Fibroblast of the conjunctiva (primary cell): ENCODE data around the gene FGFBP2.

Experiments used
- DNase-seq: peaks from one replicate; pipeline ENCODE4 v3.0.0-alpha.2; 2010; ENCODE audit warnings: low read depth

The FGFBP2 gene

DNA sequence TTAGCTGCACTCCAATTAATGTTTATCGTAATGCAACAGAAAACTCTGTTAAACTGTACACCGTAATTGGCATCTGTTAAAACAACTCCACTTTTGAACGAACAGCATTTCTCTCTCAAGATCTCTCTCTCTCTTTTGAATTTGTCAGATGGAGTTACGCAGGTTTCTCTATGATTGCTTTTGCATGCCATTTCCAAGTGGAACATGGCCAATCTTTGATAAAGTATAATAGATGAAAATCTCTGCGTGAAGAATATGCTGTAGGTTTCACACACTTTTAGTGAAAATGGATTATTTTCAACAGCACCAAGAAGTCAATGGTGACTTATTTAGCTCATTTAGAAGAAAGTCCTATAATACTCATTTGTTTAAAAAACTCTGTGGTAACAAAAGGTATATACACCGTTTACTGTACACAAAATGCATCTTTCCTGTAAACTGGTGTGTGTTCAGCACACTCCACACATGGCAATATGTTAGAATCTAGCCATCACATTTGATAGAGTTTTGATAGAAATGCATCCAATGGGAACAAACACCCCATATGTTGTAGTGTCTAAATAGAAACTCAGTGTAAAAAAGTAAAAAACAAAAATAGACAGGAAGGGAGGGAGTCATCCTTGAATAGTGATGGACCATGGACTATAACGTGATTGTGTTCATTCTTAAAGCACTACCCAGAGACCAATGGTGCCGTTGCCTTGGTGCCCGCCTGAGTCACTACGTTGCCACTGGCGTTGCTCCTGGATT is 5.8 kb upstream of the FGFBP2 start:
- no peak for DNase-seq

DNA sequence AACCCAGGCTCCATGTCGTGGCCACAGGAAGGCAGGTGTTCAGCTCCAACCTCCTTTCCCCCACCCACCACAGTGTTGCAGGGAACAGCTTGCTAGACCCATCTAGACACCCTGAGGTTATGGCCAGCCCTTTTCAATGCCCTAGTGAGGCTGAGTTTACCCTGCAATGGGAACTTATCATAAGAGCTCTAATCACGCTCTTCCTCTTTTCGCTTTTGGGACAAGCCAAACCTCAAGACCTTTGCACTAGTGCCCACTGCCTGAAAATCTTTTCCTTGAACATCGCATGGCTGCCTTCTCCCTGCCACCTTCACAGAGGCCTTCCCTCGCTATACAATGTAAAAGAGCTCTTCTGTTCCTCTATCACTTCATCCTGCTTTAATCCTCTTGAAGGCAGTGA is 2.4 kb upstream of the FGFBP2 start:
- DNase-seq = no peak

GRCh38 chr4:15964159-15964558 is 1.2 kb upstream of the FGFBP2 start:
- no peak for DNase-seq

DNA sequence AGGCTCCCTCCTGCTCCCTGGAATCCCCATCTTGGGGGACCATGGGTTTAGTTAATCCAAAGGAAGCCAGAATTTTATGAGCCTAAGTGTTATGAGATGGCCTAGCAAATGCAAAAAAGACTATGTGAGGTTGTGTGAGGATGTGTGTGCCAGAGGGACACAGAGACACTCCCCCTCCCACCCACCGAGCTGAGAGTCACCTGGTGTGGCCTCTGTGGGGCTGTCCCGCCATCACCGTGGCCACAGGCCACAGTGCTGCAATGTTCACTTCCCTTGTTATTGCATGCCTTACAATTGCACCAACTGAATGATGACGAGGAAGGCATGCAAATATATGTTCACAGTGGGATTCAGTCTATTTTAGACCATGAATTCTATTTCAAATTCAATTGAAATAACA is 601 bp upstream of the FGFBP2 start:
- no peak for DNase-seq

GRCh38 chr4:15961781-15962510 is 1.0 kb downstream of the FGFBP2 start:
- DNase-seq = no peak

DNA sequence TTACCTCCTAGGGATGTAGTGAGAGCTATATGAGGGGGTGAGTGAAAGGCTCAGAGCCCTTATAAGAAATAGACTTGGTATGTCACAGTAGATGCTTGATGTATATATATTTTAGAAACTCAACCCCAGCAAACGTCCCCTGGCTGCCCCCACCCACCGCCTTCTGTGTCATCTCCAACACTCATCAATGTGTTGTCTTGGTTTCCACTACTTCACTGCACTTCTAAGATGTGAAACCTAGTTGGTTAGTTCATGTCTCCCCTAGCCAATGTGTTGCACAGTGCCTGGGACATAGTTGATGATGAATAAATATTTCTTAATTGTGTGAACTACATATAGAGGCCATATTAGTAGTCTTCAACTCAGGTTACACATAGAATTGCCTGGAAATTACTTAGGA is 4.4 kb downstream of the FGFBP2 start:
- no peak for DNase-seq

DNA sequence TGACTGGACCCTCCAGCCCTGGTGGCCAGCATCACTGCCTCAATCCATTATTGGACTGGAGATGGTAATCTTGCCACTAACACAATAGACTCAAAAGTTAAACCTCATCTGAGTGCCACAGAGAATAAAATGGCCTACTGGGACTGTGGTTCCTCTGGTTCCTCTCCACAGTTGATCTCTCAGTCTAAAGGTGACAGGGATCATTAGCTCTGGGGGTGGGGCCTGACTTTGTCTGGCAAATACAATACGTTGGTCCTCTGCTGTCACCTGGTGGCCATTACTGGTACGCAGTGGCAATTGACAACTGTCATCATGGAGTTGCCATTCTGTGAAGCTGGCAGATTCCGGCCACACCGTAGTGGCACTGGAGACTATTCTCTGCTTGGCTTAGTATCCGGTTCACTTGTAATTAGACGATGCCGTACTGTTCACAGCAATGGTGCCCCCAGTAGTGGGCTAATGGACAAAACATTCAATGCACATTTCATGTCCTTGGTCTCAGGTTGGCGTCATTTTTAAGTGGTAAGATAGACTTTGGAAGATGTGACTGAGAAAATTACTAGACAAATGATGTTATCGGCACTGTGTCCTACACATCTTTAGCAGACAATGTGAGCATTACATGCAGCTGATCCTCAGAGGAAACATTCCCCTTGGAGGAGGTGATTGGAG is 6.7 kb downstream of the FGFBP2 start:
- peak; percentile 36 for DNase-seq

DNA sequence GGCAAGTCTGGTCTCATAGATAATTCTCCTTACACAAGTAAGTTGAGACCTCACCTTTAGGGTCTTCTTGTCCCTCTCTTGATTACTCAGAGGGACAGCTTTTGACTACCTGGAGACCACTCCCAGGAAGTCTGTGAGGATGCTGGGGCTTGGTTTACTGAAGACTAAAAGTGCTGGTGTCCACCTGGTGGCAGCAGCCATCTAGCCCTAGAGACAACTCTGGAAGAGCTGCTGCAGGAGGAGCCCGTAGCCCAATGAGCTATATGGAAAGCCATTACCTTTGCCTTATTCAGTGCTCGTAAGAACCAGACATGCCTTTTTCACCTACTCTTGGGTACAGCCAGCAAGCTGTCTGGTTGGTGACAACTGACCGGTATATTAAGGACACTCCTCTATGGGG is 7.3 kb downstream of the FGFBP2 start:
- DNase-seq = no peak

DNA sequence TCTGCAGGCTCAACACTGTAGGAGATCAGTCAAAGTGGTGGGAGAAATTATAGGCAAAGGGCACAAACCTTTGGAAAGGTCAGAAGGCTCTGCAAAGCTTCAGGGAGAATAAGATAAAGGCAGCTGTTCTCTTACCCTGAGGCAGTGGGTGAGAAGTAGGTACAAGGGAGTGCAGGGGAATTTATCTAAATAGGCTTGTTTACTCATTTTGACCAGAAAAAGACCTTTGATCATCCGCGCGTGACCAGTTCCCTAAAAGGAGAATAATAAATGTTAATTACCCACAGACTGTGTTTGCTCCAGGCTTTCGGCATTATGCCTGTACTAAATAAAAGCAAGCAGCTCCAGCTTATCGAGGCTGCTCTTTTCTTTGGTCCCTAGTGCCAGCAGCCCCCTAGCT is 9.3 kb downstream of the FGFBP2 start:
- DNase-seq = no peak

DNA sequence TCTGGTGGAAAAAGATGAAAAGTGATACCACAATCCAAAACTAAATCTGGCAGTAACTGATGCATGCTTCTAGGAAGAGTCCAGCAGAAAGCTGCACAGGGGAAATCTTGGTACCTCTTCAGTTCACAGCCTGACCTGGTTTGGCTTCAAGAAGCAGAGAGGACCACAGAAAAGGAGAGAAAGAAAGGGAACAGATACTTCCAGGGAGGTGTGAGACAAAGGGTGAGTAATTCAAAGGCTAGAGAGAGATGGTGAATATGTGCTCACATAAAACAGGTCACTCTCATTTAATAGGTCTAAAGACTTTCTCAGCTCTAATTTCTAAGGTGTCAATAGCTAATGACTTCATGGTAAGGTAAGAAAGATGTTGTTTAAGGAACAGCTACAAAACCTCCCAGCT is 11.2 kb downstream of the FGFBP2 start:
- no peak for DNase-seq

DNA sequence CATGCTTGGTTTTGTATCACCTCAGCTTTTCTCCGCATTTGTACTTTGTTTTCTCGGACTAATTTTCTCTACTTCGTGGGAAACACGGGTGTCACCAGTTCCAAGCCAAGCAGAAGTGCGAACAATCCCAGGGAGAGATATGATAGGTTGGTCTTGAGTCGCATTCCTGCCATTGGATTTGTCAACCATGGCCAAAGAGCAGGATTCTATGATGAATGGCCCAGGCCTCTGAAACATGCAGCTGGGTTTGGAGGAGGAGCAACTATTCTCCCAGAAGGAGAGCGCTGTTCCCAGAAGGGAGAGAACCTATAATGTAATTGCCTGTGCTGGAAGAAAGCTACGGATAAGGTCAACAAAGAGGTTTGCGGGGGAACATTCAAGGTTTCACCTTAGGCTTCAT is 14.1 kb downstream of the FGFBP2 start:
- DNase-seq = no peak

GRCh38 chr4:15947684-15948083 is 15.3 kb downstream of the FGFBP2 start:
- DNase-seq = no peak

GRCh38 chr4:15945516-15945915 is 17.5 kb downstream of the FGFBP2 start:
- no peak for DNase-seq

DNA sequence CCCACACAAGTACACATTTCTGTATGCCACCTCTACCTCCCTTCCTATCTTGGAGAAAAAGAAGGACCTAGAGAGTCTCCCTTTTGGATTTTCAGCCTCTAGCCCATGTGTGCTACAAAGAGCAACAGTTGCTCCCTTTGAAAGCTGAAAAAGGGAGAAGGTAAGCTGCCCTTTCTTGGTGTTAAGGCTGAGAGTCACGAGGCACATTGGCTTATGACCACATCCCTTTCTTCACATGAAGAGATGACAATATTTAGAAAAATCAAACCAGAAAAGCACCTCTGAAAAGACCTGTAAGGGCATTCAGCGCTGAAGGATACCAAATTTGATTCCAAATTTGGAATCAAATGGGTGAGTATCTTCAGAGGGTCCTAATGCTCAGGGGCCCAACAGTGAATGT is 18.1 kb downstream of the FGFBP2 start:
- DNase-seq = no peak

- DNase-seq = no peak
Observed at GRCh38 chr4:15942283-15942682, 20.7 kb downstream of the FGFBP2 start.

DNA sequence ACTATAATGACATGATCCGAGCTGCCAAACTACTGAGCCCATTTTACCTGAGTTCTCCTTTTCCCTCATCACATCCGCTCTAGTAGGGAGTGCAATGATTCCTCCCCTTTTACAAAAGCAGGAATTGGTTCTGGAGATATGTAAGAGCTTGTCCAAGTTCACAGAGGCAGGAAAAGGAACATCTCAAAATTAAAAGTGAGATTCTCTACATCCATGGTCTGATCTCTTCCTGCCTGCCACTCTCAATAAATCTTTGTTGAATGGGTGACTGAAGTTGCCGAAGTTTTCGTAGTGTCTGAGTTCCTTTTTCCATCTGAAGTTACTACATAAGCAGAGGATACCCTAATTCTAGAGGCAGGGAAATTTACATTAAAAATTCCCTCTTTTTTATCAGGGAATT is 24.3 kb downstream of the FGFBP2 start, which contains the start of gene FGFBP1:
FGFBP1 (minus strand) TSS at position 101 of the 400 bp plus-strand sequence. CDS start 2,108 bp downstream, outside the sequence.
- no peak for DNase-seq

- DNase-seq = no peak
Observed at GRCh38 chr4:15938182-15938581, 24.8 kb downstream of the FGFBP2 start.

GRCh38 chr4:15936495-15936894 is 26.5 kb downstream of the FGFBP2 start:
- no peak for DNase-seq

DNA sequence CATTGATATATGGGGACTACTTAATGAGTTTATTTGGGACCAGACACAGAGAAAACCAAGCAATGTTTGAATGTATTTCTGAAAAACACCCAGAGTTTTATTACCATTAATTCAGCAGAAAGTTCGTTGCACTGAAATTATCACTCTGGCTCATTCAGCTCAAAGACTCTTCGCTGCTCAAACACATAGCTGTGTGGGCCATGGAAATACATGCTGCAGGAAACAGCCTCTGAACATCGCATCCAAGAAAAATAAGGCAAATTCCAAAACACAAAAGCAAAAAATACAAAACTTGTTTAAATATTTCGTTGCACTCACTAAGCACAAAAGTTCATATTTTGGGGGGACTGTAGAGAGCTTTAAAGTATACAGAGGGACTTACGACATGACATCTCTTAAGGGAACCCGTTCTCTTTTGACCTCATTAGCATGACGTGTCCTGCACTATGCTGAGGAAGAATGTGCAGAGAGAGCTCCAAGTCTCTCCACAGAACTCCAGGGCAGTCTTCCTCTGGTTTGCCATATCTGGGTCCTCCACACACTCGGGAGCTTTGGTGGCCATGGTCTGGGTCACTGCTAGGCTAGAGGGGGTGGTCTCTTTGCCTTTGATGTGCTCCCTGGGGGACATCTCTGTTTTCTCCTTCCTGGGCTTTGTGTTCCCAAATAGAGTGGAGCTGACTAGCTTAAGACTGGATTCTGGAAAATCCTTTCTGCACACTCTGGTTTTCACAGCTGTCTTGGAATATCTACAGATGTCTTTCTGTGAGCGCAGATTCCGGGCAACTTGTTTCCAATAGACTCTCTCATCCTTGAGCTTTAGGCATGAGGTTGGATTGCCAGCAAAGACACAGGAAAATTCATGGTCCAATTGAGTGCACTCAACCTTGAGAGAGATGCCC is 27.2 kb downstream of the FGFBP2 start:
- DNase-seq = no peak

- no peak for DNase-seq
Observed at GRCh38 chr4:15934259-15934658, 28.7 kb downstream of the FGFBP2 start.

- DNase-seq = no peak
Observed at GRCh38 chr4:15931451-15932210, 31.3 kb downstream of the FGFBP2 start.
